Ovary (tissue), 10 donors: ENCODE data around the gene SPA17. TPM values are rescaled to one million over a fixed set of nuclear protein-coding genes. Genes with fewer than 3 reads are reported as not detected.
A peak's percentile ranks its signal among the peaks of the same experiment; 100 is the strongest.

Experiments used
- DNase-seq, 5 donors: peaks; one replicate each; pipeline ENCODE4 v3.0.0-alpha.2; 2019 to 2020
- H3K27ac ChIP-seq, 2 donors: fragments of 200-600 bp; one replicate each; pipeline versions ENCODE4 v1.5.1 to v1.8.0; 2019 to 2022
- H3K27me3 ChIP-seq: fragments of 200-600 bp; one replicate; pipeline ENCODE4 v1.8.0; 2022
- H3K36me3 ChIP-seq: fragments of 200-600 bp; sonication (generic); one replicate; pipeline ENCODE4 v1.5.1; 2019
- H3K4me1 ChIP-seq: one replicate; pipeline ENCODE4 v1.8.1; 2013; ENCODE audit warnings: mild to moderate bottlenecking, moderate library complexity; ENCODE audit not compliant: insufficient read depth
- H3K4me3 ChIP-seq: fragments of 200-600 bp; sonication (generic); one replicate; pipeline ENCODE4 v1.5.1; 2017
- H3K9me3 ChIP-seq, 2 donors: fragments of 200-600 bp in 1 of 2; sonication (generic) in 1 of 2; one replicate each; pipeline versions ENCODE4 v1.5.1 to v1.8.1; 2013 to 2019; ENCODE audit warnings: mild to moderate bottlenecking in 1 of 2, moderate library complexity in 1 of 2
- EP300 ChIP-seq: sonication (generic); formaldehyde crosslinking; IDR thresholded peaks from one replicate; pipeline ENCODE4 v1.6.1; 2017; ENCODE audit warnings: antibody characterized with exemption
- POLR2A ChIP-seq: fragments of 450-650 bp; IDR thresholded peaks from one replicate; pipeline ENCODE4 v1.6.1; 2017; ENCODE audit warnings: antibody characterized with exemption, mild to moderate bottlenecking, moderate library complexity
- WGBS, 3 donors: extraction: QIAGEN DNeasy Blood & Tissue Kit in 1 of 3; methylation state at CpG; one replicate each; pipeline versions ENCODE4 v1.1.5 to v1.1.7; 2013 to 2017; 5-methylcytosine and 5-hydroxymethylcytosine counted together
- intact Hi-C, 4 donors: fragments of 100-400 bp; cut with DNase I; formaldehyde crosslinking; loops; one replicate each; pipeline versions ENCODE4 v1.11.0 to v1.15.1; 2022 to 2023
- long read RNA-seq, 3 donors: library from polyadenylated mRNA in 2 of 3; unstranded in 2 of 3; transcript quantifications; one replicate each; pipeline ENCODE4 v2.0.0 and lab custom pipeline, GENCODE V29; 2021 to 2026
- polyA plus RNA-seq, 2 donors: library from polyadenylated mRNA; stranded (reverse); fragments of 200-250 nt in 1 of 2; fragments of 350-450 nt in 1 of 2; fragmentation: Illumina TruSeq in 1 of 2; extraction: RNeasy Lipid Tissue Mini Kit (QIAGEN cat#74804) in 1 of 2; gene quantifications; one replicate each; pipeline ENCODE4 v1.2.3, GENCODE V29; 2013 to 2014
- total RNA-seq, 7 donors: library from RNA; depleted of rRNA in 2 of 7; stranded (reverse); fragments of >200 nt in 2 of 7; fragmentation: NEBNext Ultra II Directional in 3 of 7; extraction: Animal tissue kit (Norgen Biotek cat#: 25700) in 3 of 7; gene quantifications; one replicate each; pipeline versions ENCODE4 v1.1.0 to v1.2.4, GENCODE V29; 2016 to 2023
- TF ChIP-seq, protein P1 (sequence below), 3 donors: fragments of 450-650 bp in 2 of 3; fragments of 200-600 bp in 1 of 3; IDR thresholded peaks; one replicate each; pipeline versions ENCODE4 v1.5.1 to v1.8.0; 2016 to 2022; ENCODE audit warnings: antibody characterized with exemption in 3 of 3, mild to moderate bottlenecking in 1 of 3
- donor health status: DM: no; HTN: no; CAD: no; lungs with moderate emphysema.
- donor health status: DM: no; HTN: no; CAD: no.
- donor health status: Bipolar disorder and iron deficiency.
- donor health status: DM: yes; HTN: yes; CAD: no.
- donor health status: DM: no; HTN: no; CAD: no.
- donor health status: DM: yes; HTN: yes; CAD: no.

The SPA17 gene
- 10 to 100 TPM in 1 of 7 donors, 1 to 10 TPM in 6; 1.3 to 30.1 (median 3.0) TPM for total RNA-seq
- 10 to 100 TPM in 1 of 2 donors, 1 to 10 TPM in 1; 2.3 to 10.4 TPM for polyA plus RNA-seq
- long read RNA-seq, donor 1, partial matches to known transcripts, result 0 of 3 reads
- long read RNA-seq, donor 1, other reads (novel, unspliced or antisense), result 0 of 3 reads
- long read RNA-seq, donor 2, full-length matches to known transcripts, result 21 of 21 reads
- long read RNA-seq, donor 2, partial matches to known transcripts, result 0 of 21 reads
- long read RNA-seq, donor 2, other reads (novel, unspliced or antisense), result 0 of 21 reads
- long read RNA-seq, donor 3, partial matches to known transcripts, result 0 of 1 reads
- long read RNA-seq, donor 3, other reads (novel, unspliced or antisense), result 0 of 1 reads

DNA sequence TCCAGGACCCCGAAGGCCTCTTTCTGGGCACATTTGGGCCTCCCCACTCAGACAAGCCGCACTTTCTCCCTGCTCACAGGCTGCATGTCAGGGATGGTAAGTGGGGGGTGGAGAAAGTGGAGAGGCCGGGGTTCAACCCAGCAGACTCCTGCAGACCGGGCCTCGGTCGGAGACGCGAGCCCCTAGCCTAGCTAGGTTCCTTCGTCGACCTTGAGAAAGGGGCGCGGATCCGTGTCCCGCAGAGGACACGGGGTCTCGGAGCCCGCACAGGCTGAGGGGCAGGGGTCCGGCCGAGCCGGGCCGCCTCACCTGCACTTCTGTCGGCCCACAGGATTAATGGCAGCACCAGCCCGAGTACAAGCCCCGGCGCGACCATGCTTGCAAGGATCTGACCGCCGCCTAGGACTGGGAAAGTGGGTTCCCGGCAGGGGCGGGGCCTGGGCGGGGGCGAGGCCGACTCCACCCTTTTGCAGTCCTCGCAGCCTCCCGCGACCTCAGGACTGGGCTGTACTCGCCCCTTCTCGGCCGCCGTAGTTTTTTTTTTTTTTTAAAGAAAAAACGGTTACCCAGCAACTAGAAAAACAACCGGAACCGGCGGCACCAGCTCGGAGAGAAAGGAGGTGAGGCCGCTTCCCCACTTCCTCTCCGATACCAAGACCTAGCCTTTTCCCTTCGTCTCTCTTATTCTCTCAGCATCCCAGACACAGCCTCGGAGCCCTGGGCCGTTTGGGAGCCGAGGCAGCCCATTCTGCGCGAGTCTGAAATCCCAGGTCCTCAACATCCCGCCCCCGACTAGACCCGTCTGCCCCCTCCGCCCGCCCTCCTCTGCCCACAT lies at the start of gene SPA17, which contains the start of gene SIAE:
Gene SPA17 (plus strand): TSS at position 572 of the 835 bp plus-strand sequence. CDS start 1,361 bp downstream, outside the sequence.
Gene SIAE (minus strand): TSS at position 407 of the 835 bp plus-strand sequence. CDS start 31 bp downstream, at position 376.
- Histone ChIP-seq H3K36me3 (no peaks in the 10 kb centered on the region), H3K4me1 (peaks cover 1% of the 10 kb centered on the region), H3K4me3 (peak within 1 kb of the TSS; percentile 79), H3K27me3 (no peaks in the 10 kb centered on the region), H3K9me3 (no peaks in the 10 kb centered on the region), H3K27ac (peak within 1 kb of the TSS; percentile 13 to 67)
- intact Hi-C loops, result loop anchor here in 1 of 4 donors (2.0 to 5.0 kb wide), 2 partner anchors 89 to 164 kb away; partner anchors contain the start of gene ESAM
- TF ChIP-seq, protein P1, sequence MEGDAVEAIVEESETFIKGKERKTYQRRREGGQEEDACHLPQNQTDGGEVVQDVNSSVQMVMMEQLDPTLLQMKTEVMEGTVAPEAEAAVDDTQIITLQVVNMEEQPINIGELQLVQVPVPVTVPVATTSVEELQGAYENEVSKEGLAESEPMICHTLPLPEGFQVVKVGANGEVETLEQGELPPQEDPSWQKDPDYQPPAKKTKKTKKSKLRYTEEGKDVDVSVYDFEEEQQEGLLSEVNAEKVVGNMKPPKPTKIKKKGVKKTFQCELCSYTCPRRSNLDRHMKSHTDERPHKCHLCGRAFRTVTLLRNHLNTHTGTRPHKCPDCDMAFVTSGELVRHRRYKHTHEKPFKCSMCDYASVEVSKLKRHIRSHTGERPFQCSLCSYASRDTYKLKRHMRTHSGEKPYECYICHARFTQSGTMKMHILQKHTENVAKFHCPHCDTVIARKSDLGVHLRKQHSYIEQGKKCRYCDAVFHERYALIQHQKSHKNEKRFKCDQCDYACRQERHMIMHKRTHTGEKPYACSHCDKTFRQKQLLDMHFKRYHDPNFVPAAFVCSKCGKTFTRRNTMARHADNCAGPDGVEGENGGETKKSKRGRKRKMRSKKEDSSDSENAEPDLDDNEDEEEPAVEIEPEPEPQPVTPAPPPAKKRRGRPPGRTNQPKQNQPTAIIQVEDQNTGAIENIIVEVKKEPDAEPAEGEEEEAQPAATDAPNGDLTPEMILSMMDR (IDR thresholded peaks at IDR 0.05), result no peak
- TF ChIP-seq EP300, result peak; percentile 37
- TF ChIP-seq POLR2A, result peak; percentile 51
- WGBS, 3 donors, result 0 to 1% (median 1%) methylated on average over 52 to 58 of the region's 58 CpGs
- peak; percentile 89 to 94 (median 92) for DNase-seq

DNA sequence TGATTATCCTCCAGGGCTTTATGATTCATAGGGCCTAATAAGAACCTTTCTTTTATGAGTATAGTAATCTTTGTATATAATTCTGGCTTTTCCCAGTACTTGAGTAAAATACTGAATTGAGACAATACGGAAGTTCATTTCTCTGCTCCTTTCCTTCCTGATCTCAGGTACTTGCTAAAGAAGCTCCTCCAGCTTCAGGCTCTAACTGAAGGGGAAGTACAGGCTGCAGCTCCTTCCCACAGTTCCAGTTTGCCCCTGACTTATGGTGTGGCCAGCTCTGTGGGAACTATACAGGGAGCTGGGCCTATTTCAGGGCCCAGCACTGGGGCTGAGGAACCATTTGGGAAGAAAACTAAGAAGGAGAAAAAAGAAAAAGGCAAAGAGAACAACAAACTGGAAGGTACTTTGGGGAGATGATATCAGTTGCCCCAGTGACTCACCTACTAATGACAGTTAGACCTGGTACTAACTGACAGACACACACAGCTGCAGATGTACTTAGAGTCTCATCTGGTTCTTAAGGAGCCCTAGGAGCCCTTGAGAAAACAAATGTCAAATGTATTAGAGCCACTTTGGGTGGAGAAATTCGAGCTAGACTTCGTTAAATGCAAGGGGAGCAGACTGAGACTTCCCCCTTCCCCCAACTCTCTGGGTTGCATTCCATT lies 48.1 kb upstream of the SPA17 start:
- Histone ChIP-seq H3K4me3 (no peak overlapping the region), H3K4me1 (no peaks in the 10 kb centered on the region), H3K27ac (no peak overlapping the region), H3K9me3 (no peaks in the 10 kb centered on the region), H3K36me3 (no peaks in the 10 kb centered on the region), H3K27me3 (no peaks in the 10 kb centered on the region)
- 93 to 97% (median 95%) methylated on average over 3 of the region's 3 CpGs for WGBS, 3 donors
- DNase-seq, result no peak
- TF ChIP-seq, protein P1 (IDR thresholded peaks at IDR 0.05), result no peak
- TF ChIP-seq POLR2A (no peak), EP300 (no peak)
- intact Hi-C loops, result no loop called here

DNA sequence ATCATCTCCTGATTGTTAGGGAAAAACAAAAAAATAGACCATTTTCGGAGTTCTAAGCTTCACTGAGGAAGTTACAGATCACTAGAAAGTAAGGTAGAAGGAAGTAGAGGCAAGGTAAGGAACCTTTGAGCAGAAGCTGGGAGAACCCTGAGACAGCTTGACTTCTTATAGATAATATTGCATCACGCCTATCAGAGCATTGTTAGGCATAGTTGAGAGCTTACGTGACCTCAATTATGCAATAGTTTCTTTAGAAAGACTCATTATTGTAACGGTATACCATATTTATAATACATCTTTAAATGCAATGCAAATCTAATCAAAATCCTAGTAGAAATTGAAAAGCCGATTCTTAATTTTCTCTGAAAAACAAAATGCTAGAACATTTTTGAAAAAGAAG lies 46.2 kb upstream of the SPA17 start:
- no peak for TF ChIP-seq EP300
- TF ChIP-seq, protein P1 (IDR thresholded peaks at IDR 0.05), result no peak
- TF ChIP-seq POLR2A, result no peak
- WGBS, 3 donors, result 94 to 95% (median 94%) methylated on average over 5 of the region's 5 CpGs
- Histone ChIP-seq H3K4me3 (no peak overlapping the region), H3K36me3 (no peaks in the 10 kb centered on the region), H3K9me3 (no peaks in the 10 kb centered on the region), H3K27me3 (no peaks in the 10 kb centered on the region), H3K27ac (no peak overlapping the region), H3K4me1 (no peaks in the 10 kb centered on the region)
- intact Hi-C loops, result no loop called here
- DNase-seq, result no peak

DNA sequence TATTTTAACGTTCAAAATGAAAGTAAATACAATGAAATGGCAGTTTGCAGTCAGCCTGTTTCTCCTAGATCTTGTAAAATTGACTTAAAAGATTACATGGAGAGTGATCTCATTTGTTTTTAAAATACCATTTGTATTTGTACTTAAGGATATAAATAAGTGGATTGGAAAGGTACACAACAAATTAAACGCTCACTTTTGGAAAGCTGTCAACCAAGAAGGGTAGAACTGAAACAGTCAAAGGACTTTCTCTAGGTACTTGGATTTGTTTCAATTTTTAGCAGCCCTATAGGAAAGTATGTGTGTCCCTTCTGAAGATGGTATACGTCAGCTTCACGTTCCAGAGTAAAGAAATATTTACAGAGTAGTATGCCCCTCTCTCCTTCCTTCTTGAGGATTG lies 43.7 kb upstream of the SPA17 start:
- Histone ChIP-seq H3K9me3 (no peaks in the 10 kb centered on the region), H3K27ac (no peak overlapping the region), H3K36me3 (no peaks in the 10 kb centered on the region), H3K4me1 (no peaks in the 10 kb centered on the region), H3K27me3 (no peaks in the 10 kb centered on the region), H3K4me3 (no peak overlapping the region)
- TF ChIP-seq POLR2A, result no peak
- TF ChIP-seq, protein P1 (IDR thresholded peaks at IDR 0.05), result no peak
- no peak for TF ChIP-seq EP300
- 73 to 84% (median 73%) methylated on average over 4 of the region's 4 CpGs for WGBS, 3 donors
- intact Hi-C loops, result no loop called here
- no peak for DNase-seq
